Central memory CD4-positive, alpha-beta T cell (primary cell): ENCODE results near the gene CCL11.

Experiments
- DNase-seq: peaks from one replicate; pipeline ENCODE4 v3.0.0; 2022
- total RNA-seq, 3 experiments: gene quantifications; one replicate each; lab custom pipeline; 2026; lab: John Stamatoyannopoulos, UW

The CCL11 gene
- total RNA-seq = 0 reads per million in 3 experiments

- no peak for DNase-seq
These were observed at the start of gene CCL11 for GRCh38 chr17:34285286-34285792. Gene CCL11 (plus strand): TSS chr17:34285742. CDS start chr17:34285809, 67 bp downstream.

GRCh38 chr17:34236281-34236892 lies 49.2 kb upstream of the CCL11 start:
- no peak for DNase-seq

- DNase-seq = no peak
These were observed 48.1 kb upstream of the CCL11 start for GRCh38 chr17:34237458-34237857.

- DNase-seq = no peak
These were observed 44.5 kb upstream of the CCL11 start for GRCh38 chr17:34241062-34241461.

- DNase-seq = no peak
These were observed 42.8 kb upstream of the CCL11 start for GRCh38 chr17:34242587-34243363.

GRCh38 chr17:34243364-34244320 lies 41.9 kb upstream of the CCL11 start:
- DNase-seq = no peak

GRCh38 chr17:34245351-34245905 lies 40.1 kb upstream of the CCL11 start:
- DNase-seq = no peak

GRCh38 chr17:34246446-34246845 lies 39.1 kb upstream of the CCL11 start:
- DNase-seq = no peak

- no peak for DNase-seq
These were observed 38.7 kb upstream of the CCL11 start for GRCh38 chr17:34246881-34247280.

GRCh38 chr17:34248511-34249024 lies 37.0 kb upstream of the CCL11 start:
- DNase-seq = no peak

GRCh38 chr17:34249061-34249460 lies 36.5 kb upstream of the CCL11 start:
- no peak for DNase-seq

- DNase-seq = no peak
These were observed 36.1 kb upstream of the CCL11 start for GRCh38 chr17:34249478-34249877.

GRCh38 chr17:34251186-34251585 lies 34.4 kb upstream of the CCL11 start:
- DNase-seq = no peak

- DNase-seq = no peak
These were observed 33.5 kb upstream of the CCL11 start for GRCh38 chr17:34252095-34252443.

- DNase-seq = no peak
These were observed 33.0 kb upstream of the CCL11 start for GRCh38 chr17:34252444-34253138.

GRCh38 chr17:34253139-34253525 lies 32.4 kb upstream of the CCL11 start:
- no peak for DNase-seq

GRCh38 chr17:34254146-34254545 lies 31.4 kb upstream of the CCL11 start:
- DNase-seq = no peak

- DNase-seq = no peak
These were observed 30.7 kb upstream of the CCL11 start, which contains the start of gene CCL2 for GRCh38 chr17:34254651-34255380. Gene CCL2 (plus strand): TSS chr17:34255285. CDS start chr17:34255350, 65 bp downstream.

- no peak for DNase-seq
These were observed 30.2 kb upstream of the CCL11 start for GRCh38 chr17:34255381-34255732.

GRCh38 chr17:34255841-34256240 lies 29.7 kb upstream of the CCL11 start:
- DNase-seq = no peak
